SK-N-MC (cell line): ENCODE data around the gene GMDS.

Source experiments
- DNase-seq: peaks from one replicate; pipeline ENCODE4 v3.0.0-alpha.2; 2011; ENCODE audit warnings: low read depth, low spot score
- H3K27ac ChIP-seq: fragments of 200-600 bp; sonication (generic); 2 replicates; pipeline ENCODE4 v1.5.1; 2016; ENCODE audit warnings: mixed run types
- H3K36me3 ChIP-seq: fragments of 200-600 bp; sonication (generic); 2 replicates; pipeline ENCODE4 v1.6.1; 2017; ENCODE audit warnings: antibody characterized with exemption, low read length, mixed read lengths; ENCODE audit not compliant: insufficient read depth
- H3K4me3 ChIP-seq: fragments of 200-600 bp; sonication (generic); 2 replicates; pipeline ENCODE4 v1.5.1; 2016
- H3K9ac ChIP-seq: fragments of 200-600 bp; sonication (generic); 2 replicates; pipeline ENCODE4 v1.8.0; 2017; ENCODE audit warnings: mixed run types, mixed read lengths; ENCODE audit not compliant: insufficient read length
- H3K9me3 ChIP-seq: fragments of 200-600 bp; sonication (generic); 2 replicates; pipeline ENCODE4 v1.6.1; 2017; ENCODE audit warnings: low read depth, mild to moderate bottlenecking, antibody characterized with exemption, low read length, moderate library complexity, mixed read lengths
- EZH2 ChIP-seq: fragments of 200-600 bp; sonication (generic); IDR thresholded peaks from one replicate; pipeline ENCODE4 v1.6.1; 2017; ENCODE audit warnings: antibody characterized with exemption
- FOXP2 ChIP-seq: optimal IDR thresholded peaks from 2 replicates; pipeline ENCODE3; 2011; ENCODE audit warnings: mild to moderate bottlenecking, moderate library complexity; ENCODE audit not compliant: insufficient read depth; ENCODE audit errors: extremely low read length, control extremely low read depth
- POLR2AphosphoS5 ChIP-seq: IDR thresholded peaks from 2 replicates; pipeline ENCODE4 v1.6.1; 2012; ENCODE audit warnings: mild to moderate bottlenecking, low read depth, low read length, borderline replicate concordance

GMDS gene

GRCh38 chr6:1613688-1614447, 631.5 kb downstream of the GMDS start:
- Histone ChIP-seq H3K4me3 (no peak overlapping the region), H3K9me3 (no peaks in the 10 kb centered on the region), H3K27ac (no peak overlapping the region), H3K9ac (no peak overlapping the region), H3K36me3 (no peaks in the 10 kb centered on the region)
- DNase-seq, result no peak
- TF ChIP-seq FOXP2 (no peak), POLR2AphosphoS5 (no peak), EZH2 (no peak)

GRCh38 chr6:1613346-1613687, 632.1 kb downstream of the GMDS start:
- H3K27ac ChIP-seq, result no peak overlapping the region
- no peaks in the 10 kb centered on the region for H3K36me3 ChIP-seq
- DNase-seq, result no peak
- H3K4me3 ChIP-seq, result no peak overlapping the region
- no peaks in the 10 kb centered on the region for H3K9me3 ChIP-seq
- TF ChIP-seq FOXP2 (no peak), POLR2AphosphoS5 (no peak), EZH2 (no peak)
- H3K9ac ChIP-seq, result no peak overlapping the region

- H3K9me3 ChIP-seq, result no peaks in the 10 kb centered on the region
- no peak overlapping the region for H3K4me3 ChIP-seq
- TF ChIP-seq EZH2, result no peak
- TF ChIP-seq FOXP2, result no peak
- TF ChIP-seq POLR2AphosphoS5, result no peak
- H3K36me3 ChIP-seq, result no peaks in the 10 kb centered on the region
- no peak overlapping the region for H3K27ac ChIP-seq
- DNase-seq, result no peak
- H3K9ac ChIP-seq, result no peak overlapping the region
Observed at GRCh38 chr6:1612974-1613306, 632.5 kb downstream of the GMDS start.

GRCh38 chr6:1612299-1612973, 633.0 kb downstream of the GMDS start:
- Histone ChIP-seq H3K27ac (no peak overlapping the region), H3K4me3 (peak overlapping the region; percentile 76)
- DNase-seq, result no peak

GRCh38 chr6:1611572-1612298, 633.7 kb downstream of the GMDS start:
- no peaks in the 10 kb centered on the region for H3K36me3 ChIP-seq
- TF ChIP-seq POLR2AphosphoS5, result no peak
- no peak for TF ChIP-seq EZH2
- no peak for TF ChIP-seq FOXP2
- no peaks in the 10 kb centered on the region for H3K9me3 ChIP-seq
- H3K27ac ChIP-seq, result no peak overlapping the region
- DNase-seq, result no peak
- H3K4me3 ChIP-seq, result peak overlapping the region; percentile 76
- H3K9ac ChIP-seq, result no peak overlapping the region

More at GRCh38 chr6:1612299-1612973, 633.0 kb downstream of the GMDS start:
- H3K9ac ChIP-seq, result no peak overlapping the region
- H3K36me3 ChIP-seq, result no peaks in the 10 kb centered on the region
- TF ChIP-seq EZH2 (no peak), POLR2AphosphoS5 (no peak), FOXP2 (no peak)
- no peaks in the 10 kb centered on the region for H3K9me3 ChIP-seq

DNA sequence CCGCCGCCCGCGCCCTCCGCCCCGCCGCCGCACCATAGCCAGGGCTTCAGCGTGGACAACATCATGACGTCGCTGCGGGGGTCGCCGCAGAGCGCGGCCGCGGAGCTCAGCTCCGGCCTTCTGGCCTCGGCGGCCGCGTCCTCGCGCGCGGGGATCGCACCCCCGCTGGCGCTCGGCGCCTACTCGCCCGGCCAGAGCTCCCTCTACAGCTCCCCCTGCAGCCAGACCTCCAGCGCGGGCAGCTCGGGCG, 634.2 kb downstream of the GMDS start:
- Histone ChIP-seq H3K9ac (no peak overlapping the region), H3K4me3 (peak overlapping the region; percentile 76), H3K9me3 (no peaks in the 10 kb centered on the region), H3K27ac (no peak overlapping the region), H3K36me3 (no peaks in the 10 kb centered on the region)
- DNase-seq, result no peak
- TF ChIP-seq POLR2AphosphoS5, result no peak
- no peak for TF ChIP-seq EZH2
- TF ChIP-seq FOXP2, result no peak

DNA sequence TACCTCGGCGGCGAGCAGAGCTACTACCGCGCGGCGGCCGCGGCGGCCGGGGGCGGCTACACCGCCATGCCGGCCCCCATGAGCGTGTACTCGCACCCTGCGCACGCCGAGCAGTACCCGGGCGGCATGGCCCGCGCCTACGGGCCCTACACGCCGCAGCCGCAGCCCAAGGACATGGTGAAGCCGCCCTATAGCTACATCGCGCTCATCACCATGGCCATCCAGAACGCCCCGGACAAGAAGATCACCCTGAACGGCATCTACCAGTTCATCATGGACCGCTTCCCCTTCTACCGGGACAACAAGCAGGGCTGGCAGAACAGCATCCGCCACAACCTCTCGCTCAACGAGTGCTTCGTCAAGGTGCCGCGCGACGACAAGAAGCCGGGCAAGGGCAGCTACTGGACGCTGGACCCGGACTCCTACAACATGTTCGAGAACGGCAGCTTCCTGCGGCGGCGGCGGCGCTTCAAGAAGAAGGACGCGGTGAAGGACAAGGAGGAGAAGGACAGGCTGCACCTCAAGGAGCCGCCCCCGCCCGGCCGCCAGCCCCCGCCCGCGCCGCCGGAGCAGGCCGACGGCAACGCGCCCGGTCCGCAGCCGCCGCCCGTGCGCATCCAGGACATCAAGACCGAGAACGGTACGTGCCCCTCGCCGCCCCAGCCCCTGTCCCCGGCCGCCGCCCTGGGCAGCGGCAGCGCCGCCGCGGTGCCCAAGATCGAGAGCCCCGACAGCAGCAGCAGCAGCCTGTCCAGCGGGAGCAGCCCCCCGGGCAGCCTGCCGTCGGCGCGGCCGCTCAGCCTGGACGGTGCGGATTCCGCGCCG, 634.7 kb downstream of the GMDS start:
- H3K27ac ChIP-seq, result no peak overlapping the region
- no peak for DNase-seq
- H3K36me3 ChIP-seq, result no peaks in the 10 kb centered on the region
- no peak overlapping the region for H3K9ac ChIP-seq
- H3K4me3 ChIP-seq, result peak overlapping the region; percentile 76
- no peak for TF ChIP-seq EZH2
- TF ChIP-seq FOXP2, result no peak
- no peak for TF ChIP-seq POLR2AphosphoS5
- H3K9me3 ChIP-seq, result no peaks in the 10 kb centered on the region

DNA sequence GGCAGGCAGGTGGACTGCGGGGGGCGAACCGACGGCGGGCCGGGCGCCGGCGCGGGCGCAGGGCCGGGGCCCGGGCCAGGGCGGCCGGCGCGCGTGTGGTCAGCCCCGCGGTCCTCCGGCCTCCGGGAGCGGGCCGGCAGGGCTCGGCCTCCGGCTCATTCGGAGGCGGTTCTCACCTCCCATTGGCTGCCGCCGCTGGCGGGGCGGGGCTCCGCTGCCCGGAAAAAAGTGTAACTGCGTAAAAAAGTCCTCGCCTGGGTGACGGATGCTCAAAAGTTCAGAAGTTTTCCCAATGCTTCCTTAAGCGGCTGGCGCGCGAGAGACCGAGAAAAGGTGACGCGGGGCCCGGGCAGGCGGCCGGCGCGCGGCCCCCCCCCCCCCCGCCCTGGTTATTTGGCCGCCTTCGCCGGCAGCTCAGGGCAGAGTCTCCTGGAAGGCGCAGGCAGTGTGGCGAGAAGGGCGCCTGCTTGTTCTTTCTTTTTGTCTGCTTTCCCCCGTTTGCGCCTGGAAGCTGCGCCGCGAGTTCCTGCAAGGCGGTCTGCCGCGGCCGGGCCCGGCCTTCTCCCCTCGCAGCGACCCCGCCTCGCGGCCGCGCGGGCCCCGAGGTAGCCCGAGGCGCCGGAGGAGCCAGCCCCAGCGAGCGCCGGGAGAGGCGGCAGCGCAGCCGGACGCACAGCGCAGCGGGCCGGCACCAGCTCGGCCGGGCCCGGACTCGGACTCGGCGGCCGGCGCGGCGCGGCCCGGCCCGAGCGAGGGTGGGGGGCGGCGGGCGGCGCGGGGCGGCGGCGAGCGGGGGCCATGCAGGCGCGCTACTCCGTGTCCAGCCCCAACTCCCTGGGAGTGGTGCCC, 635.5 kb downstream of the GMDS start, which contains the start of gene FOXC1:
TSS of gene FOXC1 (plus strand) at position 268 of the 849 bp plus-strand sequence. CDS start at position 799, 531 bp downstream.
- no peak within 1 kb of the TSS for H3K9ac ChIP-seq
- no peak for DNase-seq

More for the DNA sequence above, 635.5 kb downstream of the GMDS start, which contains the start of gene FOXC1:
- H3K9me3 ChIP-seq, result no peaks in the 10 kb centered on the region
- TF ChIP-seq FOXP2, result no peak
- no peak for TF ChIP-seq POLR2AphosphoS5
- no peak for TF ChIP-seq EZH2
- H3K36me3 ChIP-seq, result no peaks in the 10 kb centered on the region
- no peak within 1 kb of the TSS for H3K27ac ChIP-seq
- H3K4me3 ChIP-seq, result peak within 1 kb of the TSS; percentile 85
